ENCODE data around the gene ZNRF3. TPM values are rescaled to one million over a fixed set of nuclear protein-coding genes. Genes with fewer than 3 reads are reported as not detected.
"Not testable (repeated sequence)": the region's sequence is repeated elsewhere in the genome, so short reads cannot be mapped to it uniquely, and the experiment has no call there.

Gene ZNRF3
- polyA plus RNA-seq, 3 donors: 0.13 TPM; not detected in 2

DNA sequence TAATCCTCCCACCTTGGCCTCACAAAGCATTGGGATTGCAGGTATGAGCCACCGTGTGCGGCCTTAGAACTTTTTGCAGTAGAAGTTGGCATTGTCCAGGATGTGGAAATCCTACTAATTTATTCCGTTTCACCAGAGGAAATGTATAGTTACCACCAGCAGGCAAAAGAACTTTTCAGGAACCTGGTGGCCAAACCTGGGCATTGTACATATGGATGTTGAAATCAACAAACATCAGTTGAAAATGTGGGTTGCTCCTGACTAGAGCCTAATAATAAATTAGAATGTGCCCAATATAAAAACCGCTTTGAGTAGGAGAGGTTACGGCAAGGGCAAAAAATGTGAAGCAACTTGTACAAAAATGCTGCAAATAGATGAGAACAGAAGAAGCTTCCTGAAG is 42.3 kb upstream of the ZNRF3 start:
- peaks cover 8 to 11% of the 10 kb centered on the region in 2 donors for H3K4me1 ChIP-seq (ENCODE audit: control insufficient read depth in 1 of 2, insufficient read depth in 2 of 2, low read length in 2 of 2)
- no peak overlapping the region for H3K4me3 ChIP-seq (replicated peaks in 1 of 3; ENCODE audit: low read depth in 2 of 3, low read length in 3 of 3)
- intact Hi-C loops (cut with micrococcal nuclease): no loop called here
- TF ChIP-seq, protein P1, sequence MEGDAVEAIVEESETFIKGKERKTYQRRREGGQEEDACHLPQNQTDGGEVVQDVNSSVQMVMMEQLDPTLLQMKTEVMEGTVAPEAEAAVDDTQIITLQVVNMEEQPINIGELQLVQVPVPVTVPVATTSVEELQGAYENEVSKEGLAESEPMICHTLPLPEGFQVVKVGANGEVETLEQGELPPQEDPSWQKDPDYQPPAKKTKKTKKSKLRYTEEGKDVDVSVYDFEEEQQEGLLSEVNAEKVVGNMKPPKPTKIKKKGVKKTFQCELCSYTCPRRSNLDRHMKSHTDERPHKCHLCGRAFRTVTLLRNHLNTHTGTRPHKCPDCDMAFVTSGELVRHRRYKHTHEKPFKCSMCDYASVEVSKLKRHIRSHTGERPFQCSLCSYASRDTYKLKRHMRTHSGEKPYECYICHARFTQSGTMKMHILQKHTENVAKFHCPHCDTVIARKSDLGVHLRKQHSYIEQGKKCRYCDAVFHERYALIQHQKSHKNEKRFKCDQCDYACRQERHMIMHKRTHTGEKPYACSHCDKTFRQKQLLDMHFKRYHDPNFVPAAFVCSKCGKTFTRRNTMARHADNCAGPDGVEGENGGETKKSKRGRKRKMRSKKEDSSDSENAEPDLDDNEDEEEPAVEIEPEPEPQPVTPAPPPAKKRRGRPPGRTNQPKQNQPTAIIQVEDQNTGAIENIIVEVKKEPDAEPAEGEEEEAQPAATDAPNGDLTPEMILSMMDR (IDR thresholded peaks at IDR 0.05): no peak
- peaks cover 1 to 2% of the 10 kb centered on the region in 2 donors for H3K9me3 ChIP-seq (replicated peaks in 1 of 2; ENCODE audit: control insufficient read depth in 1 of 2, insufficient read depth in 1 of 2, low read length in 2 of 2)
- peaks cover 15% of the 10 kb centered on the region for H3K4me1 Mint-ChIP-seq
- no peaks in the 10 kb centered on the region for H3K27me3 Mint-ChIP-seq (ENCODE audit: low read depth in 3 of 3)
- no peak for DNase-seq
- no peak overlapping the region for H3K4me2 ChIP-seq (replicated peaks; ENCODE audit: extremely low read depth, low read length, poor library complexity, severe bottlenecking)
- peaks cover under 1 to 11% (median 3%) of the 10 kb centered on the region in 7 donors for H3K9me3 Mint-ChIP-seq
- H4K20me1 ChIP-seq (ENCODE audit: insufficient read depth, low read length): no peaks in the 10 kb centered on the region
- no peak overlapping the region for H2AFZ ChIP-seq (ENCODE audit: insufficient read depth, low read depth, low read length, poor library complexity, severe bottlenecking)
- no peak overlapping the region for H3K27ac ChIP-seq (ENCODE audit: low read depth in 1 of 2, low read length in 2 of 2)
- no peaks in the 10 kb centered on the region for H3K36me3 ChIP-seq (replicated peaks in 1 of 2; ENCODE audit: control insufficient read depth in 1 of 2, insufficient read depth in 2 of 2, low read length in 2 of 2)
- H3K4me3 Mint-ChIP-seq: no peak overlapping the region
- no peaks in the 10 kb centered on the region for H3K36me3 Mint-ChIP-seq
- no peaks in the 10 kb centered on the region for H3K79me2 ChIP-seq (ENCODE audit: insufficient read depth, low read length)
- no peaks in the 10 kb centered on the region for H3K27me3 ChIP-seq (ENCODE audit: control insufficient read depth in 2 of 2, insufficient read depth in 2 of 2, low read length in 2 of 2)
- 18% methylated on average over 2 of the region's 5 CpGs for WGBS (ENCODE audit: insufficient coverage)
- no peak overlapping the region for H3K9ac ChIP-seq (ENCODE audit: insufficient read depth, low read length, poor library complexity, severe bottlenecking)
- H3K27ac Mint-ChIP-seq: no peak overlapping the region

DNA sequence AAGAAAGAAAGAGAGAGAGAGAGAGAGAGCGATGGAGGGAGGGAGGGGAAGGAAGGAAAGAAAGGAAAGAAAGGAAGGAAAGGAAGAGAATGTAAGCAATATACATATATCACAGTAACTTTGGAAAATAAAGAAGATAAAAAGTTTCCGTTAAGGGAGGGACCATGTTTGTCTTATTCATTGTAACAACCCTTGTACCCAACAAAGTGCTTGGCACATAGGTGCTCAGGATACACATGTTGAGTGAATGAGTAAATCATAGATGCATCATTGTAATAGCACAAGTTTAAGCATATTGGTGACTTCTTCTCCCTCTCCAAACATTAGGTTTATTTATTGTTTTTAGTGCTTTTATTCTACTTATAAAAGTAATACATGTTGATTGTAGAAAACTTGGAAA is 39.7 kb upstream of the ZNRF3 start:
- H3K27ac ChIP-seq (ENCODE audit: low read depth in 1 of 2, low read length in 2 of 2): no peak overlapping the region
- Mint-ChIP-seq H3K9me3 (peaks cover 7 to 30% (median 23%) of the 10 kb centered on the region in 7 donors), H3K4me3 (no peak overlapping the region), H3K27me3 (ENCODE audit: low read depth in 3 of 3) (no peaks in the 10 kb centered on the region), H3K27ac (no peak overlapping the region), H3K36me3 (no peaks in the 10 kb centered on the region), H3K4me1 (peaks cover 15% of the 10 kb centered on the region)
- no peaks in the 10 kb centered on the region for H3K79me2 ChIP-seq (ENCODE audit: insufficient read depth, low read length)
- H3K9ac ChIP-seq (ENCODE audit: insufficient read depth, low read length, poor library complexity, severe bottlenecking): no peak overlapping the region
- H3K9me3 ChIP-seq (replicated peaks in 1 of 2; ENCODE audit: control insufficient read depth in 1 of 2, insufficient read depth in 1 of 2, low read length in 2 of 2): peaks cover 19 to 25% of the 10 kb centered on the region in 2 donors
- TF ChIP-seq, protein P1 (IDR thresholded peaks at IDR 0.05): no peak
- no peak overlapping the region for H2AFZ ChIP-seq (ENCODE audit: insufficient read depth, low read depth, low read length, poor library complexity, severe bottlenecking)
- H3K4me1 ChIP-seq (ENCODE audit: control insufficient read depth in 1 of 2, insufficient read depth in 2 of 2, low read length in 2 of 2): peaks cover 8 to 11% of the 10 kb centered on the region in 2 donors
- no peak for DNase-seq
- no peaks in the 10 kb centered on the region for H4K20me1 ChIP-seq (ENCODE audit: insufficient read depth, low read length)
- H3K4me3 ChIP-seq (replicated peaks in 1 of 3; ENCODE audit: low read depth in 2 of 3, low read length in 3 of 3): no peak overlapping the region
- no peaks in the 10 kb centered on the region for H3K36me3 ChIP-seq (replicated peaks in 1 of 2; ENCODE audit: control insufficient read depth in 1 of 2, insufficient read depth in 2 of 2, low read length in 2 of 2)
- no peak overlapping the region for H3K4me2 ChIP-seq (replicated peaks; ENCODE audit: extremely low read depth, low read length, poor library complexity, severe bottlenecking)
- intact Hi-C loops (cut with micrococcal nuclease): no loop called here
- no CpG with 5 or more reads among the region's 2 CpGs for WGBS (ENCODE audit: insufficient coverage)
- no peaks in the 10 kb centered on the region for H3K27me3 ChIP-seq (ENCODE audit: control insufficient read depth in 2 of 2, insufficient read depth in 2 of 2, low read length in 2 of 2)

DNA sequence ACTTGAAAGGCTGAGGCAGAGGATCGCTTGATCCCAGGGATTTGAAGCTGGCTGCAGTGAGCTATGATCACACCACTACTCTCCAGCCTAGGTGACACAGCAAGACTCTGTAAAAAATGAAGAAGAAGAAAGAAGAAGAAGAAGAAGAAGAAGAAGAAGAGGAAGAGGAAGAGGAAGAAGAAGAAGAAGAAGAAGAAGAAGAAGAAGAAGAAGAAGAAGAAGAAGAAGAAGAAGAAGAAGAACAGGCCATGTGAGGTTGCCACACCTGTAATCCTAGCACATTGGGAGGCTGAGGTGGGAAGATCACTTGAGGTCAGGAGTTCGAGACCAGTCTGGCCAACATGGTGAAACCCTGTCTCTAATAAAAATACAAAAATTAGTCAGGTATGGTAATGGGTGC is 39.1 kb upstream of the ZNRF3 start:
- intact Hi-C loops (cut with micrococcal nuclease); H3K9ac ChIP-seq (ENCODE audit: insufficient read depth, low read length, poor library complexity, severe bottlenecking); H3K4me2 ChIP-seq (replicated peaks; ENCODE audit: extremely low read depth, low read length, poor library complexity, severe bottlenecking); H3K27me3 Mint-ChIP-seq (ENCODE audit: low read depth in 3 of 3); H4K20me1 ChIP-seq (ENCODE audit: insufficient read depth, low read length); H3K4me3 Mint-ChIP-seq; H3K36me3 ChIP-seq (replicated peaks in 1 of 2; ENCODE audit: control insufficient read depth in 1 of 2, insufficient read depth in 2 of 2, low read length in 2 of 2); H3K4me3 ChIP-seq (replicated peaks in 1 of 3; ENCODE audit: low read depth in 2 of 3, low read length in 3 of 3); H2AFZ ChIP-seq (ENCODE audit: insufficient read depth, low read depth, low read length, poor library complexity, severe bottlenecking); H3K79me2 ChIP-seq (ENCODE audit: insufficient read depth, low read length); H3K27ac ChIP-seq (ENCODE audit: low read depth in 1 of 2, low read length in 2 of 2); DNase-seq; H3K36me3 Mint-ChIP-seq; H3K27me3 ChIP-seq (ENCODE audit: control insufficient read depth in 2 of 2, insufficient read depth in 2 of 2, low read length in 2 of 2): not testable (repeated sequence)
- H3K4me1 Mint-ChIP-seq: peaks cover 15% of the 10 kb centered on the region
- peaks cover 7 to 31% (median 23%) of the 10 kb centered on the region in 7 donors for H3K9me3 Mint-ChIP-seq
- Histone ChIP-seq H3K9me3 (replicated peaks in 1 of 2; ENCODE audit: control insufficient read depth in 1 of 2, insufficient read depth in 1 of 2, low read length in 2 of 2) (peaks cover 19 to 25% of the 10 kb centered on the region in 2 donors), H3K4me1 (ENCODE audit: control insufficient read depth in 1 of 2, insufficient read depth in 2 of 2, low read length in 2 of 2) (peaks cover 8 to 11% of the 10 kb centered on the region in 2 donors)
- H3K27ac Mint-ChIP-seq: peak overlapping the region in 1 of 7 donors; percentile 9
- whole genome bisulfite sequencing (ENCODE audit: insufficient coverage): no CpG with 5 or more reads among the region's 2 CpGs
